DMS79 treated with DMSO at 0.1 percent for 48 hours (cell line): Measurements from ENCODE around the gene ATP5PO.
"Not testable (repeated sequence)": the region's sequence is repeated elsewhere in the genome, so short reads cannot be mapped to it uniquely, and the experiment has no call there.

Source experiments
- DNase-seq: peaks from one replicate; lab custom pipeline; 2025; lab: John Stamatoyannopoulos, UW

Gene ATP5PO

DNA sequence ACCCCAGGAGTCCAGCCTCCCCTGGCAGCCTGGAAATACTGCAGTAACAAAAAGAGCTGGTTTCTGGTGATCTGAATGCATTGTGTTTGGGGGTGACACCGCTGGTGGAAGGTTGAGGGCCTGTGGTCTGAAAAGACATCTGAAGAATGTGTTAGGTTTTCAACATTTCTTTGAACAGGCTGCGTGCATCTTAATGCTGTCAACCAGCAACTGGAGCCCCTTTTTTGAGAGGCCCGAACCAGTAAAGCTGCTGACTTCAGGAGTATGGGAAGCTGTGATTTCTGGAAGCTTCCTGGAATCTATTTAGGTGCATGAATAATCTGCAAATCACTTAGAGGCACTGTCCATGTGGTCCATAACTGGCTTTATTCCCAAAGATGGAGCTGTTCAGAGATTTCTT, 17.0 kb downstream of the ATP5PO start:
- DNase-seq = no peak

DNA sequence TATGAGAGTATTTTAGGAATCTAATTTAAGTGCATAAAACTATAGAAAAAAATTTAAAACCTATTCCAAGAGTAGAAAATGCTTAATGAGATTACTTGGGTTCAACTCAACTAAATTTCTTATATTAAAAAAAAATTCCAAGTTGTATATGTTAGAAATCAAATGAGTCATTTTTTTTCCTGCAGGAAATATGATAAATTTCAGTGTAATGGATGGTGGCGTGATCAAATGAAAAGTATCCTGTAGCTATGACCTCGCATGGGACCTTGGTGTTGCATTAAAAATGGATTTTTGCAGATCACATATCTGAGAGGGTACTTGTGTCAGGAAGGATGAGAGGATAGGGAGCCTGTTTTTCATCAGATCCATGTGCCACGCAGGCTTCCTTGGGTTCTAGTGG, 17.9 kb downstream of the ATP5PO start:
- DNase-seq = no peak

DNA sequence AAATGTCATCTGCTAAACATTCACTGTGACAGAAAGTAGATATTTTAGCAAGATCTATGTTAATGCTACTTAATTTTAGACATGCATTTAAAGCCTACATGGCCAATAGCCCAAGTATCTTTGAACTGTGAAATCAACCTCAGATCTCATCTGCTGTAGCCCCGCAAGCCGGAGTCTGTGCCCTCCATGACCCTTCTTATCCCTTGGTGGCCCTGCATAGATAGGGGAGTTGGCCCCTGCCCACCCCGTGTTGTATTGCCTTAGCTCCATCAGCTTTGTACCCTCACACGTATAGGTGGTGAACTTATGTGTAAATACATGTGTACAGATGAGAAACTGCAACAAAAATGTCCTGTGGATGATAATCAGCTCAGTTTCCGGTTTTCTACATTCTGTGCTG, 18.5 kb downstream of the ATP5PO start:
- DNase-seq = no peak

DNA sequence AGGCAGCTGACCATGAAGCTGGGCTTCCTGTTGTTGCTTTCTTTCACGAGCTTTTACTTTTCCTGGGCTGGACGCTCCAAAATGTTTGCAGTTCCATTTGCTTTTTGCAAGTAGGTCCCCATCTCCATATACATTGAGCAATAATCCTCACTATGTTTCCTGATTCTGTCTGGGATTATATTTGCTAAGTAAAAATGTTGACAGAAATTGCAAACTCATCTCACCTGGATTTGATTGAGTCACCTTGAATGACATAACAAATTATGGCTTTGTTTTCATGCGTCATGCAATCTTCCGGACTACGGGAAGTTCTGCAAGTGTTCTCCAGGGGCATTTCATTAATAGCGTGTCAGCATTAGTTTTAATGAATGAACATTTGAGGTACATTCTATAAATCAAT, 18.9 kb downstream of the ATP5PO start:
- no peak for DNase-seq

DNA sequence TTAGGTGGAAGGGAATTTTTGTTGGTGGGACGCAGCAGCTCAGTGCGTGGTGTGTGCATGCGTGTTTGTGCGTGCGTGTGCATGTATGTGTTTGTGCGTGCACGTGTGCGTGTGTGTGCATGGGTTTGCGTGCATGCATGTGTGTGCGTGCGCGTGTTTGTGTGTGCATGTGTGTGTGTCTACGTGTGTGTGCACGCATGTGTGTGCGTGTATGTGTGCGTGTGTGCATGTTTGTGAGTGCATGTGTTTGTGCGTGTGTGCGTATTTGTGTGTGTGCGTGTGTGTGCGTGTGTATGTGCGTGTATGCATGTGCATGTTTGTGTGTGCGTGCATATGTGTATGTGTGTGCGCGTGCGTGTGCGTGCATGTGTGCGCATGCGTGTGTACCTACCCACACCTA, 20.2 kb downstream of the ATP5PO start:
- no peak for DNase-seq

DNA sequence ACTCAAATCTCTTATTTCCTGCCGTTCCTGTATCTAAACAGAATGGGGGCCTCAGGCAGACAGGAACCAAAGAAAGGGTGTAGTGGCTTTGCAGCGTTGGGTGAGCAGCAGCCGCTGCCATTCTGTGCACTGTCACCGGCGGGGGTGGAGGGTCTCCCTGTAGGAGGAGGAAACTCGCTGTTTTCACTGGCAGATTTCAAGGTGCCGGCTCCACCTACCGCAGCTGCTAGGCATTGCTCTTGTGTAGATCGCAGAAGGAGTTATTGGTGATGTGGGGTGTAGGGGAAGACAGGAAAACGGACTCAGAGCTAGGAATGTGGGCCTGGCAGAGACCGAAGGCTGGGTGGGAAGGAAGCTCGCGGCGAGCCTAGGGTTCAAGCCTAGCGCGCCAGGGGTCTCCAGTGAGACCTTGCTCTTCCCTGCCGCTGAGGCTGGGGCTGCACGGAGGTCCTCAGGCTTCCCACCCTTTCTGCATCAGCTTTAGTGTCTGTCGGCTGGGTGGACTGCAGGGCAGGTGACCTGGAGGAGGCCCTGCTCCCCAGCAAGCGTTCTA, 20.8 kb downstream of the ATP5PO start:
- no peak for DNase-seq

DNA sequence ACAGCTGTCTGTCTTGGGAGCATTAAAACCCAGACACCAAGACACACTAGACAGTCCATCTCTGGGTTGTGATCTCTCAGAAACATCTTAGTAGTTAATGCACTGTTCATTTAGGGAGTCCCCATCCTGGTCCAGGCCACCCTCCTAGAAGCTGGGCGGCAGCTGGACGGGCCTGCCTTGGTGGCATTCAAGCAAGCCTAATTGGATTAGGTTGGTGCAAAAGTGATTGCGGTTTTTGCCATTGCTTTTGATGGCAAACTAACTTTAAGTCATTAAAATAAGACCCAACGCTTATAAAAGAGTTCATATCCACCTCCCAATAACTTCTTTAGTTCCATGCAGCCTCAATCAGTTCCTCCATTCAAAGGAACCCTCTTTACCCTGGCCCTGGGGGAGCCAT, 21.7 kb downstream of the ATP5PO start:
- DNase-seq = no peak

DNA sequence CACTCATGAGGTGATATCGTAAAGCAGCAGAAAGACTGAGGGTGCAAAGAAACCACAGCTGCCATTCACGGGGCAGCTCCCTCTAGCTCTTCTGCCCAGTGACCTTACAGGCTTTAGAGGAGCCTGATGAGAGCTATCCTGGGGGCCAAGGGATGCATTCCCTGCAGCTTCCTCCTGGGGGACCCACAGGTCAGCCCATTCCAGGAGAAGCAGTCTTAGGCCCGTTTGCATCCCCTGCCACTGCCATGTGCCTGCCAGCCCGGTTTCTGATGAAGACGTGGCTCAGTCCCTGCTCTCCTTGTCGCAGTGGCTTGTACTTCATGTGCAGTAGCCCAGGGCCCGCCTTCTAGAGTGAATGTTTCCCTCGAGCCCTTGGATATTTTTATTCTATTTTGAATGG, 22.8 kb downstream of the ATP5PO start:
- DNase-seq = no peak

DNA sequence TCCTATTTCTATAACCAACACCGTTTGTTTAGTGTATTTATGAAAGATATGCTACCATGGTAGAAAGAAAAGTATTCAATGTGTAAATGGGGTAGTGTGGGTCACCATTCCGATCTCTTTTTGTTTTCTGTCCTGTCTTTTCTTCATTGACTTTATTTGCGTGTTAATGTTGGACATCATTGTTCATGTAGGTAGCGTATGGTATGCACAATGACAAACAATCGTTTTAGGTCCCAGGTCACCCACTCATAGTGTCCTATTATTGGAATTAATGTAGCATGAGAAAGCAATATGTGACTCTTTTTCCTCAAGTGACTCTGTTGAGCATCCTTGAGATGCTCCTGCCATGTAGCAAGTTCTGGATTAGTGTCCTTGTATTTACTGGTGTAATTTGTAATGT, 25.4 kb downstream of the ATP5PO start:
- DNase-seq = no peak

DNA sequence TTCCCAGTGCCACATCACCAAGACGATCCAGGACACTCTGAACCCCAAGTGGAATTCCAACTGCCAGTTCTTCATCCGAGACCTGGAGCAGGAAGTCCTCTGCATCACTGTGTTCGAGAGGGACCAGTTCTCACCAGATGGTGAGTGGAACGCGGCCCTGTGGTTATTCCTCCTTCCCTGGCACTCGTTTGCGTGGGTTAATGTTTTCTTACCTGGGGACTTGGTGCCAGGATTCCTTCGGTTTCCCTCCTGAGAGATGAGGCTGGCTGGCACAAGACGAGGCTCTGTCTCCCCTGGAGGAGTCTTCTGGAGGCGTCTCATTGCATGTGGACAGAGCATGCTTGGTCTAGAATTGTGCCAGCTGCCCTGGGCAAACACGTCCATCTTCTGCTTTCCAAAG, 29.3 kb downstream of the ATP5PO start:
- DNase-seq = no peak

DNA sequence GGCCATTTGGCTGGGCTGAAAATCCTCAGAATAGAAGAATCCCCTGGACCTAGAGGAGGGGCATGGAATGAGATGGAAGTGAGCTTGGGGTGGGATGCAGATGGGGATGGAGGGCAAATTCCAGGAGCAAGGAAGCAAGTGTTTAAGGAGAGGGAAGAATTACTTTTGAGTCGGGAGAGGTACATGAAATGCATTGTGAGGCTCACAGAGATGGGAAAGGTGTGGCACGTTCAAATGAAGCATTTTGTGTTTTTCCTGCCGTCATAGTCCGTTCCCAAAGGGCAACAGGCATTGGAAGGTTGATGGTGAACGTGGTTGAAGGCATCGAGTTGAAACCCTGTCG, 30.5 kb downstream of the ATP5PO start:
- DNase-seq = no peak

DNA sequence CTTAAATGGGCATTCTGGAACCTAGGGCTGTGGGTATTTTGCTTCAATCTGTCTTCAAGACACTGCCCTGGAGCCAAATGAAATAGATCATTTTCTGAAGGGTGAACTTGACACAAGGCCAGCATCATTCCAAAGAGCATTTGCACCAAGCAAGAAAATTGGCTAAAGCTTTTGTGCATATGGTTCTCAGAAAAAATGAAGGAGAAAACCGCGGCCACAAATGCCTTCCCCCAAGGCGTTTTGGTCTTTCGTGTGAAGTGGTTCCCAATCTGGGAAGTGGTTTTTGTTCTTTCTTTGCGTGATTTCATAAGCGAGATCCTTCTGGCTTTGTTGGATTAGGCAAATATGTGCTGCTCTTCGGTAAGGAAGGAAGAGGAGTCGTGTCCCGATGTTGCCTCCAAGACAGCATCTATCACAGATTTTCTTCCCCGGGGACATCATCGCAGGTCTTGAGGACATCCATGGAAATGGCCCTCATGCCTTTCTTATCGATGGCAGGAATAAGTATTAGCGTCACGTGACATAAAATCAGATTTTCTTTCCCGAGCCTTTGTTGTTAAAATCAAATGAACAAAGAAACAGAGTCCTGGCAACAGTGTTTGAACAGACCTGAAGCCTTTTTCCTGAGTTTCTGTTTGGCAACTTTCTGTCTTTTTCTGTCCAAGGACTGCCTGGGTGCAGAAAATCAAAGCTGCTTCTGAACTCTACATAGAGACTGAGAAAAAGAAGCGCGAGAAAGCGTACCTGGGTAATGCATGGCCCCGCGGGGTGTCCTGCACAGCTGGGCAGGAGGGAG, 31.0 kb downstream of the ATP5PO start:
- peak; percentile 47 for DNase-seq

DNA sequence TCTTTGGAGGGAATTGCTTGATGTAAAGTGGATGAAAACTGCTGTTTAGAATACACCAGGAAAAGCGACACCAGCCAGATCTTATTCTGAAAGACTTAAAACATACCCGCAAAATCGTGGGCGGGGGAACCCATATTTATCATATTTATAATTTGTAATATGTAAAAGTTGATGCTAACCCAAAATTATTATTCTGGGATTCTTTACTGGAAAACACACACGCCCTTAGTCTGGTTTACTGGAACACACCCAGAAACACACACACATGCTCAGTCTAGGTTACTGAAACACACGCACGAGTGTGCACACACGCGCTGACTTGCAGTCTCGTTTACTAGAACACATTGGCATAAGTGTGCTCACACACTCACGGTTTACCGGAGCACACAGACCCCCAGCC, 32.5 kb downstream of the ATP5PO start:
- no peak for DNase-seq

DNA sequence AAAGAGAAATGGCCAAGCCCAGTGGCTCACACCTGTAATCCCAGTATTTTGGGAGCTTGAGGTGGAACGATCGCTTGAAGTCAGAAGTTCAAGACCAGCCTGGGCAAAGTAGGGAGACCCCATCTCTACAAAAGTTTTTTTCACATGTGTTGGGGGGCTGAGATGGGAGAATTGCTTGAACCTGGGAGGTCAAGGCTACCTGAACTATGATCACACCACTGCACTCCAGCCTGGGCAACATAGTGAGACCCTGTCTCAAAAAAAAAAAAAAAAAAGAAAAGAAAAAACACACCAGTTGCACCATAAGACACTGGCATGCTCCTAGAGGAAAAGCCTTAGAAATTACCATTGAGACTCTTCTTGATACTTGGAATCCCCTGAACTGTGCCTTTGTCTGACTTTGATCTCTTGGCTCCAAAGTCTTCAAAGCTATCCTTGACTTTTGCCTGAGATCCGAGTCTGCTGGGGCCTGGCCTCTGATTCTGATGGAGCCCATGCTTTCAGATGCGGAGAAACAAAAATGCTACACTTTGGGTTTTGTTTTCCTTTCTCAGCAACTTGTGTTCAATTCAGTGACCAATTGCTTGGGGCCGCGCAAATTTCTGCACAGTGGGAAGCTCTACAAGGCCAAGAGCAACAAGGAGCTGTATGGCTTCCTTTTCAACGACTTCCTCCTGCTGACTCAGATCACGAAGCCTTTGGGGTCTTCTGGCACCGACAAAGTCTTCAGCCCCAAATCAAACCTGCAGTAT, 33.7 kb downstream of the ATP5PO start:
- DNase-seq = no peak

DNA sequence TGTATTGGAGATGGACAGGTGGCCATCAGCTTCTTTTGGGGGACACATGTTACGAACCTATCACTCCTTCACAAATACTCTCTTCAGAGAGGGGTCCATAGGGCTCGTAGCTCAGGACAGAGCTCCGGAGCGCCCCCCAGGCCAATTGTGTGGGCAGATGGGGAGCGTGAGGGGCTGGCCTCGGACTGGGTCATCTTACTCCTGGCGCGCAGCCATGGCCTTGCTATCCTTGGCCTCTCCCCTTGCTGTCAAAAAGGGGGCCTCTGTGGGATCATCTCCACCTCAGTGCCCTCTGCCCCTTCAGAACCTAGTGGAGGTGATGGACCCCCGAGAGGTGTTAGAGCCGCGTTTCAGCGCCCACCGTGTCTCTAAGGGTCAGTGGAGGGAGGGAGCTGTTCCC, 35.0 kb downstream of the ATP5PO start:
- DNase-seq = no peak

DNA sequence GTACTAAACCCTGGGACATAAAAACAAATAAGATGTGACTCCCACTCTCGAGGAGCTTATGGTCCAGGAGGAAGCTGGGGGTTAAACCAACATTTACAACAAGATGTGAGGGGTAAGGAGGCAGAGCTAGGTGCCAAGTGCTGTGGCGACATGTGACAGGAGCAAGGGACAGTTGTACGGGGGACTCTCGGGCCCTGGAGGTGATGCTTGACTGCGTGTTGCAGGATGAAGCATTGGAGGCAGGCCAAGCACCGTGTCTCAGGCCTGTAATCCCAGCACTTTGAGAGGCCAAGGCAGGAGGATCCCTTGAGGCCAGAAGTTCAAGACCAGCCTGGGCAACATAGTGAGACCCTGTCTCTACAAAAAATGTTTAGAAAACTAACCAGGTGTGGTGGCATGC, 36.8 kb downstream of the ATP5PO start:
- no peak for DNase-seq

DNA sequence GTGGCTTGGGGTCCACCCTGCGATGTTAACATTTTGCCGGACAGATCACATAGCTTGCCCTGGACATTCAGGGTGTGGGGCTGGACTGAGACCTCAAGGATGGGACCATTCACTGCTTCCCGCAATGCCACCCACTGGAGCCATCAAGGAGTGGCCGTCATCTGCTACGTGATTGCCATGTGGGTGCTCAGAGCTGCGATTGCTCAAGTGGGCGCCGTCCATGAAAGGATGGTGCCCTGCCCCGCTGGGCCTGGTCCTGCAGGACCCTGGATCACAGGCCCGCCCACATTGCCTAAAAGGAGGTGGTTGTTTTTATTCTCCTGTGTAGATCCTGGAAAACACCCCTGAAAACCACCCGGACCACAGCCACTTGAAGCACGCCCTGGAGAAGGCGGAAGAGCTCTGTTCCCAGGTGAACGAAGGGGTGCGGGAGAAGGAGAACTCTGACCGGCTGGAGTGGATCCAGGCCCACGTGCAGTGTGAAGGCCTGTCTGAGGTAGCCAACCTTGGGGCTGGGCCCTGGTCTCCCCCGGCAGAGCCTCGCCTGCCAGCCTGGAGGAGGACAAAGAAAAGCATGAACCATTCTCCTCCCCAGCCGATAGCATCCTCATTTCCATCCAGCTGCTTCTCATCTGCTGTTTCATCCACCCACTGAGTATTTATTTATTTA, 40.4 kb downstream of the ATP5PO start:
- DNase-seq = no peak

DNA sequence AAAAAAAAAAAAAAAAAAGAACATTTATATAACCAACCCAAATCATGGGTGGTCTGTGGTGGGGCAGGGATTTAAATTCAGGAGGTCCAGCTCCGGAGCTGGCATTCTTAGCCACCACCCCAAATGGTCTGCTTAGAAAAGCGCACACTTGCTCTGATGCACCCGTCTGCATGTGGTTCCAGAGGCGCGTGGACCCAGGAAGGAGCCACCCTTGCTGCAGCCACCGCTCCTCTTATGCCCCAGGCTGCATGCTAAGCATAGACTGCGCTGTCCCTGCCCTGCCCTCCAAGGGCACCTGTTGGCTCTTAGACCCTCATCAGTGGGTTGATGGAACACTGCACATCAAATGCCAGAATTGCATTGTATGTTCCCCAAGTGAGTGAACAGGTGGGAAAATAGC, 41.4 kb downstream of the ATP5PO start:
- no peak for DNase-seq

DNA sequence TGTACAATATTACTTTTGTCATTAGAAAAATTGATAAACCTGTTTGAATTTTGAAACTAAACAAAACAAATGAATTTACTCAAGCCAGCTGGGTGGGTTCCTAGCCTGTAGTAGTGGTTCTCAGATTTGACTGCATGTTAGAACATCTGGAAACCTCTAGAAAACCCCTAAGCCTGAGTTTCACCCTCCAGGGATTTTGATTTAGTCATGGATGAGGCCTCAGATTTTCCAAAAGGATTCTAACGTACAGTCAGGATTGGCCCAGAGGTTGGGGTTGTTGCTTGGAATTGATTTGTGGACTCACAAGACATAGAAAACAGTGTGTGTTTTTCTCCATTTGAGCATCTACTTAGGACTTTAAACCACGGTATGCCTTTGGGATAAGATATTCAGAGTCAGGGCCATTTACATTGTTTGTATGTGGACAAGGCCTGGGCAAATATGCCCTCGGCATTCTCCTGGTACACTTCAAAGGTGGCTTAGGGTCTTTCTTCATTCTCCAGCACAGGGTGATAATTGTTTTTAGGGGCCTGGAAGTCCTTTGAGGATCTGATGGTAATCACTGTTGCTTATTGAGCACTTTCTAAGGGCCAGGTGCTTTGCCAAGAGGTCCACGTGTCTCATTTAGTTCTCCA, 42.6 kb downstream of the ATP5PO start:
- no peak for DNase-seq

DNA sequence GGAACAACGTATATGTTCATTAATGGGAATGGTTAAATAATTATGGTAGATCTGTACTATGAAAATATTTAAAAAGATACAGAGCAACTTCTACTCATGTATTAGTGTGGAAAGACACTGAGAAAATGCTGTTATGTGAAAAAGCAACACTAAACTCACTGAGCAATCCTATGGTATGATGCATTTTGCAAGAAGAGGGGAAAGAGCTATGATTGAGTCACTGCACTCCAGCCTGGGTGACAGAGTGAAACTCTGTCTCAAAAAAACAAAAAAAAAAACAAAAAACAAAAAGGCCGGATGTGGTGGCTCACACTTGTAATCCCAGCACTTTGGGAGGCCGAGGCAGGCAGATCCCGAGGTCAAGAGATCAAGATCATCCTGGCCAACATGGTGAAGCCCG, 44.4 kb downstream of the ATP5PO start:
- no peak for DNase-seq

DNA sequence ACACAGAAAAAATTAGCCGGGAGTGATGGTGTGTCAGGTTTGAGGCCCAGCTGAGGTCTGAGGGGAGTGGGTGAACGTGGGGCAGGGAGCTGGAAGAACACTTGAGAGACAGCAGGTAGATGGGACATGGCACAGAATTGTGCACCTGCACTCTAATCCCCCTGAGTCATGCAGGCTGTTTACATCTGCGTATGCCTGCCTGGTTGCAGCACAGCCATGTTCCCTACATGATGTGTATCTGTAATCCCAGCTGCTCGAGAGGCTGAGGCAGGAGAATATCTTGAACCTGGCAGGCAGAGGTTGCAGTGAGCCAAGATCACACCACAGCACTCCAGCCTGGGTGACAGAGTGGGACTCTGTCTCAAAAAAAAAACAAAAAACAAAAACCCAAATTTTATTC, 44.8 kb downstream of the ATP5PO start:
- DNase-seq = no peak

DNA sequence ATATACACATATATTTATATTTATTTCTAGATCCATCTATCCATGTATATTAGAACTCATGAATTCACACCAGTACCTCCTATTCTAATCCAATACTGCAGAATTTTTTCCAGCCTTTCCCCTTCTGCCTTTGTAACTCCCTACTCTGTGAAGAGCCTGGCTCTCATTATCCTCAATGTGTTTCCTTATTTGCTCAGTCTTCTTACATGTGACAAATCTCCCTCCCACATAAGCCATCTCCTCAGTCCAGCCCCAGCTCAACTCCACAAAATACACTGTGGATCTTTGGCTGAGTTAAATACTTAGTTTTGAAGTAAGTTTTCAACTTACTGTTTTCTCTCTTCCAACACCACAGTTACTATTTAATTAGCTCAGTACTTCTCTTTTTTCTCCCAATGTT, 45.7 kb downstream of the ATP5PO start:
- no peak for DNase-seq

DNA sequence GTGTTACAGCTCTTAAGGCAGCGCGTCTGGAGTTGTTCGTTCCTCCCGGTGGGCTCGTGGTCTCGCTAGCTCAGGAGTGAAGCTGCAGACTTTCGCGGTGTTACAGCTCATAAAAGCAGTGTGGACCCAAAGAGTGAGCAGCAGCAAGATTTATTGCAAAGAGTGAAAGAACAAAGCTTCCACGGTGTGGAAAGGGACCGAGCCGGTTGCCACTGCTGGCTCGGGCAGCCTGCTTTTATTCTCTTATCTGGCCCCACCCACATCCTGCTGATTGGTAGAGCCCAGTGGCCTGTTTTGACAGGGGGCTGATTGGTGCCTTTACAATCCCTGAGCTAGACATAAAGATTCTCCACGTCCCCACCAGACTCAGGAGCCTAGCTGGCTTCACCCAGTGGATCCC, 47.7 kb downstream of the ATP5PO start:
- DNase-seq = not testable (repeated sequence)
